HG03066 (cell line): ENCODE measurements around the gene PPP1R14C.
"Not testable (repeated sequence)": the region's sequence is repeated elsewhere in the genome, so short reads cannot be mapped to it uniquely, and the experiment has no call there.

ENCODE experiments used
- ATAC-seq: cut with Tn5 transposase; IDR thresholded peaks from one replicate; pipeline ENCODE4 v1.9.1; 2021; ENCODE audit warnings: low read depth; ENCODE audit not compliant: unreplicated experiment

PPP1R14C gene

GRCh38 chr6:150137711-150138110 lies 5.1 kb upstream of the PPP1R14C start:
- ATAC-seq, result not testable (repeated sequence)

GRCh38 chr6:150138638-150139037 lies 4.2 kb upstream of the PPP1R14C start:
- ATAC-seq, result no peak

- no peak for ATAC-seq
These were observed 3.3 kb upstream of the PPP1R14C start for GRCh38 chr6:150139533-150139932.

- ATAC-seq, result no peak
These were observed 2.4 kb upstream of the PPP1R14C start for GRCh38 chr6:150140236-150140969.

GRCh38 chr6:150142097-150142669 lies 661 bp upstream of the PPP1R14C start:
- ATAC-seq, result no peak

- no peak for ATAC-seq
These were observed 861 bp downstream of the PPP1R14C start for GRCh38 chr6:150143516-150144293.

- no peak for ATAC-seq
These were observed 1.5 kb downstream of the PPP1R14C start for GRCh38 chr6:150144294-150144868.

GRCh38 chr6:150145427-150145826 lies 2.6 kb downstream of the PPP1R14C start:
- ATAC-seq, result no peak

GRCh38 chr6:150145830-150146229 lies 3.0 kb downstream of the PPP1R14C start:
- no peak for ATAC-seq

- ATAC-seq, result no peak
These were observed 3.6 kb downstream of the PPP1R14C start for GRCh38 chr6:150146436-150146835.

GRCh38 chr6:150149146-150149545 lies 6.3 kb downstream of the PPP1R14C start:
- no peak for ATAC-seq

- ATAC-seq, result no peak
These were observed 7.6 kb downstream of the PPP1R14C start for GRCh38 chr6:150150458-150150820.

GRCh38 chr6:150150821-150151646 lies 8.2 kb downstream of the PPP1R14C start:
- no peak for ATAC-seq

GRCh38 chr6:150152891-150153876 lies 10.3 kb downstream of the PPP1R14C start:
- no peak for ATAC-seq

GRCh38 chr6:150153905-150154492 lies 11.2 kb downstream of the PPP1R14C start:
- no peak for ATAC-seq

GRCh38 chr6:150156460-150156859 lies 13.6 kb downstream of the PPP1R14C start:
- ATAC-seq, result no peak

GRCh38 chr6:150157081-150157480 lies 14.2 kb downstream of the PPP1R14C start:
- ATAC-seq, result no peak

GRCh38 chr6:150159757-150160156 lies 16.9 kb downstream of the PPP1R14C start:
- no peak for ATAC-seq

GRCh38 chr6:150163970-150164369 lies 21.1 kb downstream of the PPP1R14C start:
- no peak for ATAC-seq
